Stimulated activated CD8-positive, alpha-beta memory T cell treated with anti-CD3 and anti-CD28 coated beads, Interleukin-7, amount 100 ng/mL, for 4 hours (primary cell): Measurements from ENCODE around the gene MAPKBP1.

Experiments
- DNase-seq, 2 donors: peaks; one replicate each; pipeline ENCODE4 v3.0.0-alpha.2; 2020; ENCODE audit warnings: low read depth in 2 of 2

MAPKBP1 gene

GRCh38 chr15:41782371-41783282 lies 8.3 kb downstream of the MAPKBP1 start:
- no peak for DNase-seq

GRCh38 chr15:41783296-41783695 lies 9.0 kb downstream of the MAPKBP1 start:
- no peak for DNase-seq

- DNase-seq, result no peak
These were observed 14.0 kb downstream of the MAPKBP1 start for GRCh38 chr15:41788262-41788661.

- DNase-seq, result no peak
These were observed 15.0 kb downstream of the MAPKBP1 start for GRCh38 chr15:41789236-41789635.

GRCh38 chr15:41789662-41790061 lies 15.4 kb downstream of the MAPKBP1 start:
- DNase-seq, result no peak

- DNase-seq, result no peak
These were observed 15.9 kb downstream of the MAPKBP1 start for GRCh38 chr15:41790169-41790568.

GRCh38 chr15:41790756-41791546 lies 16.7 kb downstream of the MAPKBP1 start:
- DNase-seq, result no peak

- DNase-seq, result no peak
These were observed 17.3 kb downstream of the MAPKBP1 start for GRCh38 chr15:41791547-41791937.

- no peak for DNase-seq
These were observed 17.8 kb downstream of the MAPKBP1 start for GRCh38 chr15:41792000-41792637.

- DNase-seq, result no peak
These were observed 19.8 kb downstream of the MAPKBP1 start for GRCh38 chr15:41794081-41794480.

GRCh38 chr15:41795996-41796856 lies 21.9 kb downstream of the MAPKBP1 start:
- DNase-seq, result no peak

GRCh38 chr15:41797201-41797944 lies 23.1 kb downstream of the MAPKBP1 start:
- no peak for DNase-seq

GRCh38 chr15:41798607-41799487 lies 24.6 kb downstream of the MAPKBP1 start:
- no peak for DNase-seq

GRCh38 chr15:41799488-41799805 lies 25.2 kb downstream of the MAPKBP1 start:
- no peak for DNase-seq

- DNase-seq, result no peak
These were observed 26.9 kb downstream of the MAPKBP1 start for GRCh38 chr15:41801185-41801584.

GRCh38 chr15:41801850-41802455 lies 27.7 kb downstream of the MAPKBP1 start:
- DNase-seq, result no peak

GRCh38 chr15:41804361-41804760 lies 30.1 kb downstream of the MAPKBP1 start:
- DNase-seq, result no peak

- DNase-seq, result no peak
These were observed 30.8 kb downstream of the MAPKBP1 start for GRCh38 chr15:41804916-41805666.

GRCh38 chr15:41805711-41806110 lies 31.4 kb downstream of the MAPKBP1 start:
- DNase-seq, result no peak
